ENCODE results near the gene TMOD1.

GRCh38 chr9:97508852-97509251 is 7.4 kb downstream of the TMOD1 start:
- TF ChIP-seq NANOG (IDR thresholded peaks at IDR 0.05; ENCODE audit: borderline replicate concordance) (no peak), REST (IDR thresholded peaks at IDR 0.05; ENCODE audit: unreplicated experiment) (no peak), CTCF (conservative IDR thresholded peaks at IDR 0.05; ENCODE audit: low read depth in 2 of 2) (no peak), POLR2AphosphoS5 (IDR thresholded peaks at IDR 0.05; ENCODE audit: low read depth) (no peak), EZH2 (IDR thresholded peaks at IDR 0.05; ENCODE audit: low read depth, unreplicated experiment) (no peak), CREB1 (CRISPR knock-in tag; IDR thresholded peaks at IDR 0.05; ENCODE audit: low read depth) (no peak), EZH2phosphoT487 (IDR thresholded peaks at IDR 0.05; ENCODE audit: unreplicated experiment) (no peak), STAT1 (IDR thresholded peaks at IDR 0.05; ENCODE audit: unreplicated experiment) (no peak), ZNF114 (CRISPR knock-in tag; IDR thresholded peaks at IDR 0.05) (no peak), ETS1 (IDR thresholded peaks at IDR 0.05) (no peak), JUNB (IDR thresholded peaks at IDR 0.05; ENCODE audit: unreplicated experiment) (no peak)

Data from GM23338 (cell line).